ENCODE measurements around the gene LGALS4.
A peak's percentile ranks its signal among the peaks of the same experiment; 100 is the strongest.
"Not testable (repeated sequence)": the region's sequence is repeated elsewhere in the genome, so short reads cannot be mapped to it uniquely, and the experiment has no call there.

Gene LGALS4

DNA sequence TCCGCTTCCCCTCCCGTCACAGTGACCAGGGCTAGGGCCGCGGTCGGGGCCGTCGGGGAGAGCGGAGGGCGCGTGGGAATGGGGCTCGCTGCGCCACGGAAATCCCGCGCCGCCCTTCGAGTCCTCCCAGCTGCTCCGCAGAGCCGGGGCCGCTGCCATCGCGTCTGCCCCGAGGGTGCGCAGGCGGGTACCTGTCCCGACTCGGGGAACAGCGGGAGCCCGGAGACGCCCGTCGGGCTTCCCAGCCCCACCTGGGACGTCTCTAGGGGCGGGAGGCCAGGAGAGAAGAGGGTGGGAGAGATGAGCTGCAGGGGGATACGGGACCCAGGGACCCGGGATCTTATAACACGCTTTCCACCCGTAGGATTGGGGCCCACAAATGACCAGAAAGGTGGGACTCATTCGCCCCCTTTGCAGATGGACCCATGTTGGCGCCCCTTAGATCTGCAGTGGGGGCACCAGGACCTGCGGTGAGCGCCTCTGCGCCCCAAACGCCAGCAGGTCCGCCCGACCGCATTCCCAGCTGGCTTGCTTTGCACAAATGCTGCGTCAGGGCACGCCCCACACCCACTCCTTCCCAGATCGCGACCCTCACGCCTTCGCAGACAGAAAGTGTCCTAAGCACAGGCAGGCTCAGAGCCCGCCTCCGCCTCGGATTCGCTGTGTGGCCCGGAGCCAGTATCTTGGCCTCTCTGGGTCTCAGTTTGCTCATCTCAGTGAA lies 42.4 kb downstream of the LGALS4 start:
- Histone ChIP-seq H3K4me1 (ENCODE audit: control insufficient read depth, low read length) (peaks cover 11% of the 10 kb centered on the region), H3K4me3 (ENCODE audit: low read length) (peak overlapping the region; percentile 27; the same call in 1 of the 2 replicates), H3K4me2 (ENCODE audit: low read length) (peak overlapping the region; percentile 45)
- H3F3A ChIP-seq (ENCODE audit: control insufficient read depth, insufficient read depth); H3K27me3 ChIP-seq (ENCODE audit: control insufficient read depth, low read length); H3K27ac ChIP-seq (ENCODE audit: low read depth, low read length); H3K9me2 ChIP-seq (replicated peaks; ENCODE audit: control insufficient read depth, low read length); H4K20me1 ChIP-seq (ENCODE audit: control insufficient read depth, insufficient read depth, low read depth, low read length); H3K36me3 ChIP-seq (ENCODE audit: control insufficient read depth, low read length); H3K79me2 ChIP-seq (ENCODE audit: control insufficient read depth, low read length); H3K9me3 ChIP-seq (ENCODE audit: control insufficient read depth, insufficient read depth, low read length): not testable (repeated sequence)

DNA sequence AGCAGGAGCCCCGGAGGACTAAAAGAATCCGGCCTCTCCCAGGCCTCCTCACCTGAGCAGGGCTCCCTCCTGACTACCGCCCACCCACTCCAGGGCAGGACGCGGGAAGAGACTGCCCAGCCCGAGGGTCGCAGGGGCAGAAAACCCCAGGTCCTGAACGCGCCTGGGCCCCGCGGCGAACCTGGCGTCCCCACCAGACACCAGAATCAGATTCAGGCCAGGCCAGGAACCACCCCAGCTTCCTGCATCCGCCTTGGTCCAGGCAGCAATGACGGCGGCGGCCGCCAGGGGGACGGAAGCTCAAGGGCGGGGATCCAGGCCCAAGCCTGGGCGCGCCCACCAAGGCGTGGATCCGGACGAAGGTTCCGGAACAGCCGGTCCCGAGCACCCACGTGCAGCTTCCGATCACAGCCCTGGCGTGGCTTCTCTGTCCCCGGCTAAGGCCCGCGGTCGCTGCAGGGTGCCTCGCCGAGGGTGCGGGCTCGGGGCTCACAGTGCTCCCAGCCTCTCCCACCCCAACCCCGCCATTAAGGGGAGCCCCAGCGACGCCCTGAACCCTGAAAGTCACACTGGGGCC lies 43.0 kb downstream of the LGALS4 start:
- H3K27ac ChIP-seq (ENCODE audit: low read depth, low read length), result no peak overlapping the region

DNA sequence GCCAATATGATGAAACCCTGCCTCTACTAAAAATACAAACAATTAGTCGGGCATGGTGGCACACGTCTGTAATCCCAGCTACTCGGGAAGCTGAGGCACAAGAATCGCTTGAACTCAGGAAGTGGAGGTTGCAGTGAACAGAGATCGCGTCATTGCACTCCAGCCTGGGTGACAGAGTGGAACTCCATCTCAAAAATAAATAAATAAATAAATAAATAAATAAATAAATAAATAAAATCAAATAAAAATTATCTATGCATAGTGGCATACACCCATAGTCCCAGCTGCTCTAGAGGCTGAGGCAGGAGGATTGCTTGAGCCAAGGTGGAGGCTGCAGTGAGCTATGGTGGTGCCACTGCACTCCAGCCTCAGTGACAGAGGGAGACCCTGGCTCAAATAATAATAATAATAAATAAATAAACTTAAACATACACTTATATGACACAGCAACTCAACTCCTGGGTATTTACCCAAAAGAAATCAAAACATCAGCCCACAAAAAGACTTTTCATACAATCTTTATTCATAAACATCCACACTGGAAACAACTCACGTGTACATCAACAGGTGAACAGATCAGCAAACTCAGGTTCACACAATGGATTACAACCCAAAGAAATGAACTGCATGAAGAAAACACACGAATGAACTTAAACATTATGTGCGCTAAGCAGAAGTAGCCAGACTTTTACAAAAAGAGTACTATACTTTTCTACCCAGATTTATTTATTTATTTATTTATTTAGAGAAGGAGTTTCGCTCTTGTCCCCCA lies 46.3 kb downstream of the LGALS4 start:
- no peaks in the 10 kb centered on the region for H4K20me1 ChIP-seq (ENCODE audit: control insufficient read depth, insufficient read depth, low read depth, low read length)
- no peak for TF ChIP-seq EZH2phosphoT487 (IDR thresholded peaks at IDR 0.05; ENCODE audit: borderline replicate concordance, low read length)
- TF ChIP-seq, protein P1, sequence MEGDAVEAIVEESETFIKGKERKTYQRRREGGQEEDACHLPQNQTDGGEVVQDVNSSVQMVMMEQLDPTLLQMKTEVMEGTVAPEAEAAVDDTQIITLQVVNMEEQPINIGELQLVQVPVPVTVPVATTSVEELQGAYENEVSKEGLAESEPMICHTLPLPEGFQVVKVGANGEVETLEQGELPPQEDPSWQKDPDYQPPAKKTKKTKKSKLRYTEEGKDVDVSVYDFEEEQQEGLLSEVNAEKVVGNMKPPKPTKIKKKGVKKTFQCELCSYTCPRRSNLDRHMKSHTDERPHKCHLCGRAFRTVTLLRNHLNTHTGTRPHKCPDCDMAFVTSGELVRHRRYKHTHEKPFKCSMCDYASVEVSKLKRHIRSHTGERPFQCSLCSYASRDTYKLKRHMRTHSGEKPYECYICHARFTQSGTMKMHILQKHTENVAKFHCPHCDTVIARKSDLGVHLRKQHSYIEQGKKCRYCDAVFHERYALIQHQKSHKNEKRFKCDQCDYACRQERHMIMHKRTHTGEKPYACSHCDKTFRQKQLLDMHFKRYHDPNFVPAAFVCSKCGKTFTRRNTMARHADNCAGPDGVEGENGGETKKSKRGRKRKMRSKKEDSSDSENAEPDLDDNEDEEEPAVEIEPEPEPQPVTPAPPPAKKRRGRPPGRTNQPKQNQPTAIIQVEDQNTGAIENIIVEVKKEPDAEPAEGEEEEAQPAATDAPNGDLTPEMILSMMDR (IDR thresholded peaks at IDR 0.05; ENCODE audit: low read depth, low read length, poor library complexity, severe bottlenecking), result no peak

More for the DNA sequence above, 43.0 kb downstream of the LGALS4 start:
- Histone ChIP-seq H3K4me1 (ENCODE audit: control insufficient read depth, low read length) (peaks cover 11% of the 10 kb centered on the region), H3K4me3 (ENCODE audit: low read length) (peak overlapping the region; percentile 36), H3K27me3 (ENCODE audit: control insufficient read depth, low read length) (no peaks in the 10 kb centered on the region), H3K9me3 (ENCODE audit: control insufficient read depth, insufficient read depth, low read length) (no peaks in the 10 kb centered on the region), H4K20me1 (ENCODE audit: control insufficient read depth, insufficient read depth, low read depth, low read length) (no peaks in the 10 kb centered on the region), H3K9me2 (replicated peaks; ENCODE audit: control insufficient read depth, low read length) (no peaks in the 10 kb centered on the region), H3K4me2 (ENCODE audit: low read length) (peak overlapping the region; percentile 45), H3K36me3 (ENCODE audit: control insufficient read depth, low read length) (no peaks in the 10 kb centered on the region), H3F3A (ENCODE audit: control insufficient read depth, insufficient read depth) (no peaks in the 10 kb centered on the region), H3K79me2 (ENCODE audit: control insufficient read depth, low read length) (no peaks in the 10 kb centered on the region)
- TF ChIP-seq EZH2phosphoT487 (IDR thresholded peaks at IDR 0.05; ENCODE audit: borderline replicate concordance, low read length), result no peak
- TF ChIP-seq, protein P1 (IDR thresholded peaks at IDR 0.05; ENCODE audit: low read depth, low read length, poor library complexity, severe bottlenecking), result peak; percentile 75

DNA sequence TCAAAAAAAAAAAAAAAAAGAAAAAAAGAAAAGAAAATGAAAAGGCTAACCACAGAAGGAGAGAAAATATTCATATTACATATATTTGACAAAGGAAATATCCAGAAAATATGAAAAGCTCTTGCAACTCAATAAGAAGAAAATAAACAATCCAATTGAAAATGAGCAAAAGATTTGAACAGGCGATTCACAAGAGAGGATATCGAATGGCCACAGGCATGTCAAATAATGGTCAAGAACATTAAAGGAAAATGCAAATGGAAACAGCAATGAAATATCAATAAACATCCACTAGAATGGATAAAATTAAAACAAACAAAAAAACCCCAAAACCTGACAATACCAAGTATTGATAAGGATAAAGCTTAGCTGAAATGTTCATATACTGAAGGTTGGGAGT lies 47.5 kb downstream of the LGALS4 start:
- Histone ChIP-seq H3K27me3 (ENCODE audit: control insufficient read depth, low read length) (no peaks in the 10 kb centered on the region), H3K9me3 (ENCODE audit: control insufficient read depth, insufficient read depth, low read length) (no peaks in the 10 kb centered on the region), H4K20me1 (ENCODE audit: control insufficient read depth, insufficient read depth, low read depth, low read length) (no peaks in the 10 kb centered on the region), H3K27ac (ENCODE audit: low read depth, low read length) (no peak overlapping the region), H3K4me1 (ENCODE audit: control insufficient read depth, low read length) (peaks cover 11% of the 10 kb centered on the region), H3K9me2 (replicated peaks; ENCODE audit: control insufficient read depth, low read length) (no peaks in the 10 kb centered on the region), H3K79me2 (ENCODE audit: control insufficient read depth, low read length) (no peaks in the 10 kb centered on the region), H3F3A (ENCODE audit: control insufficient read depth, insufficient read depth) (no peaks in the 10 kb centered on the region), H3K4me2 (ENCODE audit: low read length) (no peak overlapping the region), H3K4me3 (ENCODE audit: low read length) (no peak overlapping the region), H3K36me3 (ENCODE audit: control insufficient read depth, low read length) (no peaks in the 10 kb centered on the region)
- TF ChIP-seq, protein P1 (IDR thresholded peaks at IDR 0.05; ENCODE audit: low read depth, low read length, poor library complexity, severe bottlenecking), result no peak
- no peak for TF ChIP-seq EZH2phosphoT487 (IDR thresholded peaks at IDR 0.05; ENCODE audit: borderline replicate concordance, low read length)

More for the DNA sequence above, 46.3 kb downstream of the LGALS4 start:
- H3K36me3 ChIP-seq (ENCODE audit: control insufficient read depth, low read length), result no peaks in the 10 kb centered on the region
- H3K27me3 ChIP-seq (ENCODE audit: control insufficient read depth, low read length), result no peaks in the 10 kb centered on the region
- H3F3A ChIP-seq (ENCODE audit: control insufficient read depth, insufficient read depth), result no peaks in the 10 kb centered on the region
- H3K4me2 ChIP-seq (ENCODE audit: low read length), result no peak overlapping the region
- H3K4me3 ChIP-seq (ENCODE audit: low read length), result no peak overlapping the region
- H3K27ac ChIP-seq (ENCODE audit: low read depth, low read length), result no peak overlapping the region
- H3K9me3 ChIP-seq (ENCODE audit: control insufficient read depth, insufficient read depth, low read length), result no peaks in the 10 kb centered on the region
- no peaks in the 10 kb centered on the region for H3K9me2 ChIP-seq (replicated peaks; ENCODE audit: control insufficient read depth, low read length)
- H3K79me2 ChIP-seq (ENCODE audit: control insufficient read depth, low read length), result no peaks in the 10 kb centered on the region
- peaks cover 11% of the 10 kb centered on the region for H3K4me1 ChIP-seq (ENCODE audit: control insufficient read depth, low read length)

All from DOHH2 (cell line).